ENCODE results near the gene RHOD. TPM values are rescaled to one million over a fixed set of nuclear protein-coding genes. Genes with fewer than 3 reads are reported as not detected.

The RHOD gene
- total RNA-seq, 1 donor from 2014 or later = 67.6 TPM

DNA sequence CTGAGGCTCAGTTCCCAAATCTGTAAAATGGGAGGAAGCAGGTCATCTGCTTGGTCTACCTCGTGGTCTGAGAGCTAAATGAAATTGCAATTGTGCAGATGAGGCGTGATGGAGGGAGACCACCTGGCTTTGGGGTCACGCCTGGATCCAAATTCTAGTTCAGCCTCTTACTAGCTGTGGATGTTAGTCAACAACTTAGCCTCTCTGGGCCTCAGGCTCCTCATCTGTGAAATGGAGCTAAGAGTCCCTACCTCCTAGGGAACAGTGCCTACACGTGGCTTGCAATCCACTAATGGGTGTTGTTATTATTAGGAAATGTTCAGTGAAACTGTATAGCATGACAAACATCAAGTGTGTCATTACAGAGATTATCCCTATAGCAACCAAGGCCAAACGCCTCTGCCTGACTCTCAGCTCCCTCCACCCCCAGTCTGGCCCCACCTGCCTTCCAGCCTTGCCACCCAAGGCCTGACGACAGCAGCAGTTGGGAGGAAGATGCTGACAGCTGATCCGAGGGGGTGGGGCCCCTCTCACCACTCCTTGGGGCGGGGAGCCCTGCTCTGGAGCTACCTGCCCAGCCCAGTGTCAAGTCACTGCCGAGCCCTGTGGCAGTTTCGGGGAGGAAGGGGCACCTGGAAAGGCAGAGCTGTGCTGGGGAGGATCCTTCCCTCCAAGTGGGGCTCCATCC is 1.7 kb upstream of the RHOD start:
- intact Hi-C loops (cut with micrococcal nuclease) = no loop called here
- DNase-seq (peak; percentile 87), ATAC-seq (peak; percentile 80)

DNA sequence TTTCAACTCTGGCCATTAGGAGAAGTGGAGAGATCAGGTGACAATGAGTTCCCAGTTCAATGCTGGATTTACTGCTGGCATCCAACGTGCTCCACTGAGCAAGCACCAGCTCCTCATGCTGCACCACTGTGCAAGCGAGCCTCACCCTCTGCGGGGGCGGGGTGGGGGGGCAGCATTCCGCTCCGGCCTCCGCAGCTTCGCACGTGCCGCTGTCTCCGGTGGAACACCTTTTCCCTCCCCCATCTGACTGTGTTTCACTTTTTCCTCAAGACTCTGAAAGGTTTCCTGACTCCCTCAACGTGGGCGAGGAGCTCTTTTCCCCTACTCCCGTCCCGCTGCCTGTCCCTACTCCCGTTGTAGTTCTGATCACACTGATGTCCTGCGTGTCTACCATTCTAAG is 835 bp upstream of the RHOD start:
- ATAC-seq = peak; percentile 8

GRCh38 chr11:67057205-67057672 is 592 bp downstream of the RHOD start:
- intact Hi-C loops (cut with micrococcal nuclease) = no loop called here
- ATAC-seq (peak; percentile 43), DNase-seq (peak; percentile 61)

More for the DNA sequence above, 835 bp upstream of the RHOD start:
- intact Hi-C loops (cut with micrococcal nuclease) = no loop called here
- no peak for DNase-seq

DNA sequence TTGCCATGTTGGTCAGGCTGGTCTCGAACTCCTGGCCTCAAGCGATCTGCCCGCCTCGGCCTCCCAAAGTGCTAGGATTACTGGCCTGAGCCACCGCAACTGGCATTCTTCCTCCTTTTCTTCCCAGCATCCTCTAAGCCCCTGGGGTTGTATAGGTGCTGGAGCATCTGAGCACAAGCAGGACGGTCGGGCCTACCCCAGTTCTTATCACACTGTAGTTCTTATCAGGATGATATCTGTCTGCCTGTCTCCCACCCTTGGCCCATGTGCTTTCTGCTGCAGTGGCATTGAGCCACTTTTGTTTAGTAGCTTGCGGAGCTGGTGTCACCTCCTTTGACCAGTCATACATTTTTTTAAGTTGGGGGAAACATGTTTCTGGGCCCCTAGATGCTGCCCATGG is 1.9 kb downstream of the RHOD start:
- intact Hi-C loops (cut with micrococcal nuclease) = no loop called here
- ATAC-seq (no peak), DNase-seq (no peak)

GRCh38 chr11:67059671-67060070 is 3.0 kb downstream of the RHOD start:
- DNase-seq = no peak
- intact Hi-C loops (cut with micrococcal nuclease) = no loop called here
- ATAC-seq = no peak

DNA sequence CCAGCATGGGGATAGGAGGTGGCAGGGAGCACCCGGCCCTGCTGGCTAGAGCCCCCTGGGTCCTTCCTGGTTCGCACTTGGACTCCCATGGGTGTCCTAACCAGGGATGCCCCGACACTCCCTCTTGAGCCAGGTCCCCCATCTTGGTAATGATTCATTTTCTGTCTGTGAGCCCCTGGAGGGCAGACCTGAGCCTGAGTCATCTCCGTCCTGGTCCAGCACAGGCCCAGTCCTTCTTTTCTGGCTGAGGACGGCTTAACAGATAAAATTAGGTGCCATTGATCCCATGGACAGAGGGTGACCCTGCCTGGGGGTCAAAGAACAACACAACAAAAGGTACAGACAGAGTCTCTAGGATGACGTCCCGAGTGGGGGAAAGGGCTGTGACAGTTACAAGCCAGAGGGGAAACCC is 3.5 kb downstream of the RHOD start:
- intact Hi-C loops (cut with micrococcal nuclease) = no loop called here
- no peak for DNase-seq
- ATAC-seq = no peak

GRCh38 chr11:67062526-67063373 is 6.1 kb downstream of the RHOD start:
- intact Hi-C loops (cut with micrococcal nuclease) = no loop called here
- DNase-seq (no peak), ATAC-seq (no peak)

GRCh38 chr11:67066333-67066709 is 9.7 kb downstream of the RHOD start:
- peak; percentile 49 for DNase-seq
- ATAC-seq = peak; percentile 68
- intact Hi-C loops (cut with micrococcal nuclease) = no loop called here

GRCh38 chr11:67071420-67072284 is 15.0 kb downstream of the RHOD start:
- peak; percentile 87 for ATAC-seq
- intact Hi-C loops (cut with micrococcal nuclease) = no loop called here
- peak; percentile 89 for DNase-seq

GRCh38 chr11:67072295-67072694 is 15.6 kb downstream of the RHOD start:
- intact Hi-C loops (cut with micrococcal nuclease) = no loop called here
- DNase-seq = no peak
- no peak for ATAC-seq

DNA sequence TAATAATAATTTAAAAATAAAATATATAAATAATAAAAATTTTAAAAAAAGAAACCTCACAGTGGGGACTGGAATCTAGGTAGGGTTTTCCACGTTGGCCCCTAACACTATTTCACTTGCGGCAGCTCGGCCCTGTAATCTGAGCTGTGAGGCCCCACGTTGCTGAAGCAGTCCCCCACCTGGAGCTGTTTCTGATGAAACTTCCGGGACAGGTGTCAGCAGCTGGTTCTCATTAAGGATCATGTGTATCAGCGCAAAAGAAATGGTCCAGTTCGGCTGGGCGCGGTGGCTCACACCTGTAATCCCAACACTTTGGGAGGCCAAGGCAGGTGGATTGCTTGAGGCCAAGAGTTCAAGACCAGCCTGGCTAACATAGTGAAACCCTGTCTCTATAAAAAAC is 17.3 kb downstream of the RHOD start:
- DNase-seq (no peak), ATAC-seq (no peak)
- intact Hi-C loops (cut with micrococcal nuclease) = no loop called here

DNA sequence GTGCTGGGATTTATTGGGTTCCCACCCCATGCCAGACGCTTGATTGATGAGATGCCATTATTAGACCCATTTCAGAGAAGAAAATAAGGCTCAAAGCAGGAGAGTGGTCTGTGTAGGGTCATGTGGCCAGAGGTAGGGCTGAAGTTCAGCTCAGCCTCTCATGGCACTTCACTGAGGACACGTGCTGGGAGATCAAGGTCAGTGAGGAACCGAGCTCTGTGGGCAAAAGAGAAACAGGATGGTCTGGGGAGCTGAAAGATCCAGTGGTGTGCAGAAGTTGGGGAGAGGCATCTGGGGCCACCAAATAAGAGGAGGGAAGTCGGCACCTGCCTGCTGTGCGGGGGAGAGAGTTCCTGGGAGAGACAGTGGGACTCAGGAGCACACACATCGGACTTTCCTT is 19.6 kb downstream of the RHOD start:
- ATAC-seq = peak; percentile 14
- intact Hi-C loops (cut with micrococcal nuclease) = no loop called here
- DNase-seq = no peak

GRCh38 chr11:67079065-67079705 is 22.5 kb downstream of the RHOD start:
- no peak for ATAC-seq
- DNase-seq = no peak
- intact Hi-C loops (cut with micrococcal nuclease) = no loop called here

- peak; percentile 62 for ATAC-seq
- no peak for DNase-seq
- intact Hi-C loops (cut with micrococcal nuclease) = loop anchor here (10.0 kb wide), 1 partner anchor 83 kb away; no protein-coding TSS in a partner anchor
These were observed 25.6 kb downstream of the RHOD start for GRCh38 chr11:67082071-67082791.

- ATAC-seq = no peak
- DNase-seq = no peak
- intact Hi-C loops (cut with micrococcal nuclease) = loop anchor here (10.0 kb wide), 1 partner anchor 81 kb away; no protein-coding TSS in a partner anchor
These were observed 27.2 kb downstream of the RHOD start for GRCh38 chr11:67083786-67084366.

- no peak for DNase-seq
- no peak for ATAC-seq
- intact Hi-C loops (cut with micrococcal nuclease) = loop anchor here (10.0 kb wide), 1 partner anchor 79 kb away; no protein-coding TSS in a partner anchor
These were observed 29.0 kb downstream of the RHOD start for GRCh38 chr11:67085617-67086016.

GRCh38 chr11:67090717-67091116 is 34.1 kb downstream of the RHOD start:
- intact Hi-C loops (cut with micrococcal nuclease) = no loop called here
- ATAC-seq (no peak), DNase-seq (no peak)

DNA sequence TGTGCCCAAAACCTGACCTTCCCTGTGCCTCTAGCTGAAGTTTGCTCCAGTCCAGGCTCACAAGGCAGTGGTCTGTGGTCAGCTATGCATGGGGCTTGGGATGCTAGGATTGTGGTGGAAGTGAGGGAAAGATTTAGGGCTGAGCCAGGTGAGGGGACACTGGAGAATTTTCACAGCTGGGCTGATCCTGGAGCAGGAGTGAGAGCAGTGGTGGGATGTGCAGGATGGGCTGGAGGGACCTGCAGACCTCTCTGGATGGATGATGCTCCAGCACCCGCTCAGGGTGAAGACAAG is 38.5 kb downstream of the RHOD start:
- no peak for DNase-seq
- ATAC-seq = no peak
- intact Hi-C loops (cut with micrococcal nuclease) = no loop called here
